MM.1S (cell line): ENCODE results near the gene COL18A1.
"Not testable (repeated sequence)": the region's sequence is repeated elsewhere in the genome, so short reads cannot be mapped to it uniquely, and the experiment has no call there.

ENCODE experiments used
- DNase-seq: peaks from one replicate; pipeline ENCODE4 v3.0.0-alpha.2; 2015
- H2AFZ ChIP-seq: fragments of 300-600 bp; sonication (generic); 2 replicates; pipeline ENCODE4 v1.6.0; 2016; ENCODE audit warnings: antibody characterized with exemption, low read length
- H3F3A ChIP-seq: fragments of 300-600 bp; sonication (generic); 2 replicates; pipeline ENCODE4 v1.6.1; 2016; ENCODE audit warnings: mild to moderate bottlenecking, antibody characterized with exemption, low read length, moderate library complexity, mixed read lengths; ENCODE audit not compliant: insufficient read depth
- H3K27ac ChIP-seq: fragments of 300-600 bp; sonication (generic); 2 replicates; pipeline ENCODE4 v1.5.1; 2016; ENCODE audit warnings: mild to moderate bottlenecking, low read length
- H3K27me3 ChIP-seq: fragments of 300-600 bp; sonication (generic); replicated peaks from 2 replicates; pipeline ENCODE4 v1.6.0; 2016; ENCODE audit warnings: low read length; ENCODE audit not compliant: insufficient read depth
- H3K36me3 ChIP-seq: fragments of 300-600 bp; sonication (generic); replicated peaks from 2 replicates; pipeline ENCODE4 v1.6.1; 2016; ENCODE audit warnings: mild to moderate bottlenecking, low read length, mixed read lengths; ENCODE audit not compliant: insufficient read depth
- H3K4me1 ChIP-seq: fragments of 300-600 bp; sonication (generic); 2 replicates; pipeline ENCODE4 v1.6.1; 2016; ENCODE audit warnings: low read length, mixed read lengths
- H3K4me2 ChIP-seq: fragments of 300-600 bp; sonication (generic); 2 replicates; pipeline ENCODE4 v1.6.0; 2016; ENCODE audit warnings: low read depth, low read length
- H3K4me3 ChIP-seq: fragments of 300-600 bp; sonication (generic); 2 replicates; pipeline ENCODE4 v1.5.1; 2016; ENCODE audit warnings: low read length, mixed read lengths
- H3K79me2 ChIP-seq: fragments of 300-600 bp; sonication (generic); 2 replicates; pipeline ENCODE4 v1.6.1; 2016; ENCODE audit warnings: mixed run types, low read length, mixed read lengths
- H3K9ac ChIP-seq: fragments of 300-600 bp; sonication (generic); 2 replicates; pipeline ENCODE4 v1.6.1; 2016; ENCODE audit warnings: low read length, mixed read lengths
- H3K9me2 ChIP-seq: fragments of 300-600 bp; sonication (generic); replicated peaks from 2 replicates; pipeline ENCODE4 v1.6.1; 2016; ENCODE audit warnings: mild to moderate bottlenecking, low read length, mixed read lengths; ENCODE audit not compliant: insufficient read depth
- H3K9me3 ChIP-seq: fragments of 300-600 bp; sonication (generic); replicated peaks from 2 replicates; pipeline ENCODE4 v1.6.1; 2016; ENCODE audit warnings: mild to moderate bottlenecking, low read length, mixed read lengths; ENCODE audit not compliant: insufficient read depth
- H4K20me1 ChIP-seq: fragments of 300-600 bp; sonication (generic); 2 replicates; pipeline ENCODE4 v1.6.1; 2016; ENCODE audit warnings: mild to moderate bottlenecking, low read length, moderate library complexity, mixed read lengths; ENCODE audit not compliant: insufficient read depth
- EZH2 ChIP-seq: fragments of 300-600 bp; sonication (generic); optimal IDR thresholded peaks from 2 replicates; pipeline ENCODE3; 2017; ENCODE audit warnings: low read depth, mild to moderate bottlenecking, antibody characterized with exemption, low read length, mixed read lengths
- EZH2phosphoT487 ChIP-seq: fragments of 300-600 bp; sonication (generic); IDR thresholded peaks from 2 replicates; pipeline ENCODE4 v1.6.1; 2018; ENCODE audit warnings: antibody characterized with exemption, low read length
- TF ChIP-seq, protein P1 (sequence below): fragments of 300-600 bp; sonication (generic); IDR thresholded peaks from 2 replicates; pipeline ENCODE4 v1.5.1; 2016; ENCODE audit warnings: antibody characterized with exemption, low read length, mixed read lengths

Gene COL18A1

DNA sequence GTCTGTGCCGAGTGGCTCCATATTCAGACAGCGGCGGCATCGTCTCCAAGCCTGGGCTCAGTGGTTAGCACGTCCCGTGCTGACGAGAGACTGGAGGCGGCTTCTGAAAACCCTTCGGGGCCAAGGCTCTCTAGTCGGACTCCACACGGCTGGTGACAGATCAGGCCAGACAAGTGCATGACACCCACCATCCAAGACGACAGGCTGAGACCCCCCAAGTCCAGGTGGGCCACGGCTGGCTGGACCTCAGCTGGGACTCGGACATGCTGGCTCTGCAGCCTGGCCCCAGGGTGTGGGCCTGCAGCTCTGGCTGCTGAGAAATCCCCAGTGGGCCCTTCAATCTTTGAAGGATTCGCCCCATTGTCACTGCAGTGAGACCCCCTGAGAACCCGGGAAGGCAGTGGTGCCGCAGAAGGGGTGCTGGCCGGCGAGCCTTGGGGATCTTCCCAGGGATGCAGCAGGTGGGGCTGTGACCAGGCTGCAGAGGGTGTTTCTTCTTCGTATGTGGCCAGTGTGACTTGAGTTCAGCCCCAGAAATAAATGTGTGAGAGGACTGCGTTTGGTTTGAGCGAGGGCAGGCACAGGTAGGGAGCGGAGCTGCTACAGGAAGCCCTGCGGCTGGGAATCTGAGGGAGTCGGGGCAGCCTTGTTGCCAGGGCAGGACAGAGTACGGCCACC, 153.2 kb downstream of the COL18A1 start:
- Histone ChIP-seq H4K20me1 (no peaks in the 10 kb centered on the region), H3K4me1 (no peaks in the 10 kb centered on the region), H2AFZ (no peak overlapping the region), H3K9ac (no peak overlapping the region), H3K9me3 (no peaks in the 10 kb centered on the region), H3K27ac (no peak overlapping the region), H3K27me3 (peaks cover 70% of the 10 kb centered on the region), H3K4me3 (no peak overlapping the region), H3K9me2 (no peaks in the 10 kb centered on the region), H3K4me2 (no peak overlapping the region), H3K36me3 (no peaks in the 10 kb centered on the region), H3F3A (peaks cover 6% of the 10 kb centered on the region; the same call in 1 of the 2 replicates), H3K79me2 (no peaks in the 10 kb centered on the region)
- no peak for DNase-seq
- no peak for TF ChIP-seq EZH2phosphoT487
- TF ChIP-seq EZH2, result no peak
- TF ChIP-seq, protein P1, sequence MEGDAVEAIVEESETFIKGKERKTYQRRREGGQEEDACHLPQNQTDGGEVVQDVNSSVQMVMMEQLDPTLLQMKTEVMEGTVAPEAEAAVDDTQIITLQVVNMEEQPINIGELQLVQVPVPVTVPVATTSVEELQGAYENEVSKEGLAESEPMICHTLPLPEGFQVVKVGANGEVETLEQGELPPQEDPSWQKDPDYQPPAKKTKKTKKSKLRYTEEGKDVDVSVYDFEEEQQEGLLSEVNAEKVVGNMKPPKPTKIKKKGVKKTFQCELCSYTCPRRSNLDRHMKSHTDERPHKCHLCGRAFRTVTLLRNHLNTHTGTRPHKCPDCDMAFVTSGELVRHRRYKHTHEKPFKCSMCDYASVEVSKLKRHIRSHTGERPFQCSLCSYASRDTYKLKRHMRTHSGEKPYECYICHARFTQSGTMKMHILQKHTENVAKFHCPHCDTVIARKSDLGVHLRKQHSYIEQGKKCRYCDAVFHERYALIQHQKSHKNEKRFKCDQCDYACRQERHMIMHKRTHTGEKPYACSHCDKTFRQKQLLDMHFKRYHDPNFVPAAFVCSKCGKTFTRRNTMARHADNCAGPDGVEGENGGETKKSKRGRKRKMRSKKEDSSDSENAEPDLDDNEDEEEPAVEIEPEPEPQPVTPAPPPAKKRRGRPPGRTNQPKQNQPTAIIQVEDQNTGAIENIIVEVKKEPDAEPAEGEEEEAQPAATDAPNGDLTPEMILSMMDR, result no peak

DNA sequence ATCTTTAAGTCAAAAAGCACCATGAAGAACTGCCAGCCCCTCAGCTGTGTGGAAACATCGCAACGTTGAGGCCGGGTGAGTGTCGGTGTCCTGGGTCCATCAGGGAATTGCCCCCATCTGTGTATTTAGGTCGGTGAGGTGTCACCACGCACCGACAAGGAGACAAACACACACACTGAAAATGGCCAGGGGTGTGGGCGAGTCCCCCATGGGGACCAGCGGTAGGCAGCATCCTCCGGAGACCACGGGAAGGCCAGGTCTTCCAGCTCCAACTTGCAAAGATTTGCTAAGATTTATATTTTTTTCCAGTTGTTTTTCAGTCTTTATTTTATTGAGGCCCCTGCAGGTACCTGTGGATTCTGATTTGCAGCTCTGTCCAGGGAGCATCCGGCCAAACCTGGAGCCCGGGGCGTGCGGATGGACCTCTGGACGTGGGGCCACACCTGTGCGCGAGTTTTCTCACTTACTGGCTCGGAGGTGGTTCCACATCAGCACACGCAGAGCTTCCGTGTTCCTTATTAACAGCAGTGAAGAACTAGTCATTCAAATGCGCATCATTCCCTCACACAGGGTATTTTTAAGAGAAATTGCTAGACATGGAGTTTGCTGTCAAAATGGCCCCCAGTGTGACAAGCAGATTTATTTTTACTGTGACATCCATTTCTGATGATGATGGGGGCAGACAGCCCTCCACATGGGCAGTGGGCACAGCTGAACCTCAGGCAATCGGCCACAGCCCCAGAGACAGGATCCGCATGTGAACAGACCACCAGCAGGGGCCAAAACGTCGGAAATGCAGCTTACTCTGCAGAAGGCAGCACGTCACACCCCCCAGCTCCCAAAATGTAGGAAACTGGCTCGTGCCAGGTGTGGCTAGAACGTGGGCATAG, 154.5 kb downstream of the COL18A1 start:
- no peak overlapping the region for H3K4me3 ChIP-seq
- H4K20me1 ChIP-seq, result no peaks in the 10 kb centered on the region
- H3K9me3 ChIP-seq, result no peaks in the 10 kb centered on the region
- H3K27ac ChIP-seq, result no peak overlapping the region
- no peaks in the 10 kb centered on the region for H3K79me2 ChIP-seq
- no peaks in the 10 kb centered on the region for H3K9me2 ChIP-seq
- H3F3A ChIP-seq, result peaks cover 6% of the 10 kb centered on the region; the same call in 1 of the 2 replicates
- TF ChIP-seq EZH2, result no peak
- TF ChIP-seq, protein P1, result no peak
- no peak for TF ChIP-seq EZH2phosphoT487
- no peak for DNase-seq
- no peak overlapping the region for H3K9ac ChIP-seq
- no peaks in the 10 kb centered on the region for H3K36me3 ChIP-seq
- H2AFZ ChIP-seq, result no peak overlapping the region
- H3K4me1 ChIP-seq, result no peaks in the 10 kb centered on the region
- no peak overlapping the region for H3K4me2 ChIP-seq
- peaks cover 82% of the 10 kb centered on the region for H3K27me3 ChIP-seq

DNA sequence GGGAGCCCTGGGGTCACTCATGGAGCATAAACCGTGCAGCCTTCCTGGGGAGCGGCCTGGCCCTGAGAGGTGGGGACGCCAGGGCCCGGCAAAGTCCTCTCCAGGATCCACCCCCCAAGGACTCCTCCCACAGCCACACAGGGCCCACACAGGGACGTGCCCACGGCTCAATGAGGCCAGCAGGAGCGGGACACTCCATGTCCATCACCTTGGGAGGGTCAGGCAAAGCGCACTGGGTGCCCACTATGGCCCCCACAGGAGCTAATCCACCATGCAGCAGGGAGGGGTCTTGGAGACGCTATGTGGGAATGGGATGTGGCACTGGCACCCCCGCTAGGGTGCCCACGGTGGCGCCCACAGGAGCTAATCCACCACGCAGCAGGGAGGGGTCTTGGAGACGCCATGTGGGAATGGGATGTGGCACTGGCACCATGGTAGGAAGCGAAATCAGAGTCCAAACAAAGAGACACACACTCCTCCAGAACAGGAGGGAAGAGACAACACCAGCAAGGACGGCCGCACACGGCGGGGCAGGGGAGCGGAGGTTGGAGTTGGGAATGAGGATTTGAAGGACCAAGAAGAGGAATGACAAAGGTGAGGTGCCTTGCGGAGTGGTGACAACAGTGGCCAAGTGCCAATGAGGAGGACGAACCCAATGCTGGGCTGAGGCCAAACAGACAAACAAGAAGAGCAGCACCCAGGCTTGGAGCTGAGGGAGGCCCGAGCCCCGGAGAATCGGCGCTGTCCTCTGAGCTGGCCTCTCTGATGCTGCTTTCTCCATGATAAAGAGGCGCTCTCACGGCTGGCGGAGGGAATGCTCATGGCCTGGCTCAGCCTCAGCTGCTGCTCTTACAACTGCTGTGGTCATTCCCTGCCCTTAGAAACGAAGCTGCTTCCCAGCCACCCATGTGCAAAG, 155.4 kb downstream of the COL18A1 start:
- Histone ChIP-seq H3K9me3 (no peaks in the 10 kb centered on the region), H3K36me3 (no peaks in the 10 kb centered on the region), H4K20me1 (no peaks in the 10 kb centered on the region), H3K9me2 (no peaks in the 10 kb centered on the region), H3K4me2 (no peak overlapping the region), H3K79me2 (no peaks in the 10 kb centered on the region), H3K27me3 (peaks cover 91% of the 10 kb centered on the region), H3K27ac (no peak overlapping the region), H3K9ac (no peak overlapping the region), H3F3A (peaks cover 6% of the 10 kb centered on the region; the same call in 1 of the 2 replicates), H3K4me3 (no peak overlapping the region), H3K4me1 (no peaks in the 10 kb centered on the region), H2AFZ (no peak overlapping the region)
- TF ChIP-seq EZH2phosphoT487, result no peak
- no peak for TF ChIP-seq EZH2
- TF ChIP-seq, protein P1, result no peak
- DNase-seq, result no peak

DNA sequence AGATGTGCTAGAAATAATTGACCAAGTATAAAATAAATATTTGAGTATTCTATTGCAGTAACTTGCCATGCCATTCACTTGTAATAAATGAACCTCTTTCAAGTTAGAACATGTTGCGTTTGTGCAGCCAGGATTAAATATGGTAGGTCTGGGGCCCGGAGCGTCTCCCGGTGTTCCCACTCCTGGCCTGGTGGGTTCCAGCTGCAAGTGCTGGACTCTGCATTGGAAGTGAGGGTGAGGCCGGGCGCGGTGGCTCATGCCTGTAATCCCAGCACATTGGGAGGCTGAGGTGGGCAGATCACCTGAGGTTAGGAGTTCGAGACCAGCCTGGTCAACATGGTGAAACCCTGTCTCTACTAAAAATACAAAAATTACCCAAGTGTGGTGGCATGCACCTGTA, 156.3 kb downstream of the COL18A1 start:
- H3K4me3 ChIP-seq, result not testable (repeated sequence)

More for the DNA sequence above, 156.3 kb downstream of the COL18A1 start:
- not testable (repeated sequence) for H2AFZ ChIP-seq, H3K4me1 ChIP-seq, DNase-seq, H3K9me3 ChIP-seq, H3K4me2 ChIP-seq, H3K9me2 ChIP-seq, H4K20me1 ChIP-seq, H3K27ac ChIP-seq, H3F3A ChIP-seq, H3K9ac ChIP-seq, H3K79me2 ChIP-seq, H3K36me3 ChIP-seq
- peaks cover 99% of the 10 kb centered on the region for H3K27me3 ChIP-seq
